NCI-H226 (cell line): ENCODE results near the gene KDM2A.

Experiments
- DNase-seq: peaks from one replicate; pipeline ENCODE4 v3.0.0-alpha.2; 2015

The KDM2A gene

DNA sequence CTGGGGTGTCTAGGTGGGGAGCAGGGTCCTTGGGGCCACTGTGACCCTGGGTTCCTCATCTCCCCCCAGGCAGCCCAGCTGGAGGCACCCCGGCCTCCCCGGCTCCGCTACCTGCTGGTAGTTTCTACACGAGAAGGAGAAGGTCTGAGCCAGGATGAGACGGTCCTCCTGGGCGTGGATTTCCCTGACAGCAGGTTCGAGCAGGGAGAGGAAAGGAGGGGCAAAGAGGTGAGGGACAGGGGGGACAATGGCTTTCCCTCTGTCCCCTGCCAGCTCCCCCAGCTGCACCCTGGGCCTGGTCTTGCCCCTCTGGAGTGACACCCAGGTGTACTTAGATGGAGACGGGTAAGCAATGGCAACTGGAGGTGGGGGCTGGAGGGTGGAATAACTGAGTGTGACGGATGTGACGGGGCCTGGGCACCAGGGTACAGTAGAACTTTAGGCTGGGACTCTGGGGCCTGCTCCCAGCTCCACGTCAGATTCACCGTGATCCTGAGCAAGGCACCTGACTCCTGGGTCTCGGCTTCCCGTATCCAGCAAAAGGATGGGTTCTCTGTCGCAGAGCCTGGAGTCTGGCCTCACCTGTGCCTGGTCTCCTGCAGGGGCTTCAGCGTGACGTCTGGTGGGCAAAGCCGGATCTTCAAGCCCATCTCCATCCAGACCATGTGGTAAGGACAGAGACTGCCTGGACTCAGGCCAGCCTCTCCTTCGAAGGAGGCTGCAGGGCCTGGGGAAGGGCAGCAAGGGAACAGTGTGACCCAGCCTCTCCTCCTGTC is 187.9 kb downstream of the KDM2A start:
- no peak for DNase-seq

DNA sequence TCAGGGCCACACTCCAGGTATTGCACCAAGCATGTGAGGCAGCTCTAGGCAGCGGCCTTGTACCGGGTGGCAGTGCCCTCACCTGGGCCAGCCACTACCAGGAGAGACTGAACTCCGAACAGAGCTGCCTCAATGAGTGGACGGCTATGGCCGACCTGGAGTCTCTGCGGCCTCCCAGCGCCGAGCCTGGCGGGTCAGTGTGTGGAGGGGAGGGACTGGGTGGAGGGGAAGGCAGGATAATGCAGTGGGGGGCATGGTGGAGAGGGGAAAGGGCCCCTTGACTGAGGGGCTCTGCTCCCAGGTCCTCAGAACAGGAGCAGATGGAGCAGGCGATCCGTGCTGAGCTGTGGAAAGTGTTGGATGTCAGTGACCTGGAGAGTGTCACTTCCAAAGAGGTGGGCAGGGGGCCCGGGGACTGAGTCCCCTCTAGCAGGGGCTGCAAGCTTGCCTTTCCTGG is 188.5 kb downstream of the KDM2A start:
- no peak for DNase-seq
